Measurements from ENCODE around the gene ITM2C.

- TF ChIP-seq CTCF (IDR thresholded peaks at IDR 0.05) (no peak), EZH2 (IDR thresholded peaks at IDR 0.05; ENCODE audit: borderline replicate concordance, insufficient read depth, low read depth, low read length, poor library complexity, severe bottlenecking) (no peak)
Measured at GRCh38 chr2:230887342-230887741, 22.6 kb downstream of the ITM2C start.
